ENCODE results near the gene ITIH5. TPM values are rescaled to one million over a fixed set of nuclear protein-coding genes. Genes with fewer than 3 reads are reported as not detected.

ITIH5 gene
- total and polyA plus RNA-seq, 2 donors (not counting 1 experiment from before 2014, with no cell fraction given), result 0.22 to 12.4 TPM

GRCh38 chr10:7651853-7652470 is 14.8 kb downstream of the ITIH5 start:
- DNase-seq (ENCODE audit: low read depth in 2 of 2), result no peak
- Histone ChIP-seq H2AFZ (ENCODE audit: low read length) (no peak overlapping the region), H3K36me3 (ENCODE audit: control insufficient read depth, insufficient read depth, low read length) (no peaks in the 10 kb centered on the region), H3K79me2 (ENCODE audit: control insufficient read depth, insufficient read depth, low read length) (no peaks in the 10 kb centered on the region), H3K27me3 (ENCODE audit: control insufficient read depth, insufficient read depth, low read length) (no peaks in the 10 kb centered on the region), H3K4me1 (ENCODE audit: control insufficient read depth, extremely low read depth, insufficient read depth, low read length) (no peaks in the 10 kb centered on the region), H3K4me3 (replicated peaks in 1 of 4; ENCODE audit: control extremely low read depth in 1 of 4, insufficient read depth in 1 of 4, low read depth in 3 of 4, low read length in 4 of 4) (no peak overlapping the region), H4K20me1 (ENCODE audit: control insufficient read depth, extremely low read depth, insufficient read depth, low read length) (no peaks in the 10 kb centered on the region), H3K9ac (ENCODE audit: insufficient read depth, low read length) (no peak overlapping the region), H3K9me3 (ENCODE audit: control insufficient read depth, insufficient read depth, low read depth, low read length) (no peaks in the 10 kb centered on the region), H3K27ac (ENCODE audit: insufficient read depth, low read length) (no peak overlapping the region), H3K4me2 (ENCODE audit: extremely low read depth, insufficient read depth, low read length) (no peak overlapping the region)
- TF ChIP-seq EZH2 (IDR thresholded peaks at IDR 0.05; ENCODE audit: low read length, missing control alignments), result no peak
- TF ChIP-seq, protein P1, sequence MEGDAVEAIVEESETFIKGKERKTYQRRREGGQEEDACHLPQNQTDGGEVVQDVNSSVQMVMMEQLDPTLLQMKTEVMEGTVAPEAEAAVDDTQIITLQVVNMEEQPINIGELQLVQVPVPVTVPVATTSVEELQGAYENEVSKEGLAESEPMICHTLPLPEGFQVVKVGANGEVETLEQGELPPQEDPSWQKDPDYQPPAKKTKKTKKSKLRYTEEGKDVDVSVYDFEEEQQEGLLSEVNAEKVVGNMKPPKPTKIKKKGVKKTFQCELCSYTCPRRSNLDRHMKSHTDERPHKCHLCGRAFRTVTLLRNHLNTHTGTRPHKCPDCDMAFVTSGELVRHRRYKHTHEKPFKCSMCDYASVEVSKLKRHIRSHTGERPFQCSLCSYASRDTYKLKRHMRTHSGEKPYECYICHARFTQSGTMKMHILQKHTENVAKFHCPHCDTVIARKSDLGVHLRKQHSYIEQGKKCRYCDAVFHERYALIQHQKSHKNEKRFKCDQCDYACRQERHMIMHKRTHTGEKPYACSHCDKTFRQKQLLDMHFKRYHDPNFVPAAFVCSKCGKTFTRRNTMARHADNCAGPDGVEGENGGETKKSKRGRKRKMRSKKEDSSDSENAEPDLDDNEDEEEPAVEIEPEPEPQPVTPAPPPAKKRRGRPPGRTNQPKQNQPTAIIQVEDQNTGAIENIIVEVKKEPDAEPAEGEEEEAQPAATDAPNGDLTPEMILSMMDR (conservative IDR thresholded peaks at IDR 0.05 in 1 of 2, IDR thresholded peaks at IDR 0.05 in 1 of 2; ENCODE audit: low read depth in 1 of 2, low read length in 2 of 2), result no peak

DNA sequence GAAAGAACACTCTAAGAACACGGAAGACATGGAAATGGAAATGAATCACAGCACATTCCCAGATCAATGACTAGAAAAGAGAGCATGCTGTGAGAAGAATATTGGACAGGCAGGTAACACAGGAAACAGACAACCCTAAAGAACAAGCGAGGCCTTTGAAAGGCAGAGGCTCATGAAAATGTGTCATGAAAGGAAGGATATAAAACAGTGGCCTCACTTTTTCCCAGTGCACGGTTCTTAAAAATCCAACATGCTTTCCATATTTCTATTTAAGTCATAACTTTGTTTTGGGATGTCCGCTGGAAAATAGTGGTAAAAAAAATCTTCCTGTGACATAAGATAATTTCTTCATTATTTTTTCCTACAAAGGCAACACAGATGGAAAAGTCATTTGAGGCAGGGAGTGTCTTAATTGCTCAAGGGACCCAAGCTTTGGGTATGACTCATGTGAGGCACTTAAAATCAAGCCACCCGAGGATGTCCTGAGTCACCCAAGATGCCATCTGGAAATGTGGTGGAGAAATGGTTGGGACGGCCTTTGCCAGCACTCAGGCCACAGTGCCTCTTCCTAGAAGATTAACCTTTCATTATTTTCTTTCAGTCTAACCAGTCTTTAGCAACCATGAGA is 17.0 kb downstream of the ITIH5 start:
- Histone ChIP-seq H3K4me1 (ENCODE audit: control insufficient read depth, extremely low read depth, insufficient read depth, low read length) (no peaks in the 10 kb centered on the region), H3K4me2 (ENCODE audit: extremely low read depth, insufficient read depth, low read length) (no peak overlapping the region), H3K36me3 (ENCODE audit: control insufficient read depth, insufficient read depth, low read length) (no peaks in the 10 kb centered on the region), H3K4me3 (replicated peaks in 1 of 4; ENCODE audit: control extremely low read depth in 1 of 4, insufficient read depth in 1 of 4, low read depth in 3 of 4, low read length in 4 of 4) (no peak overlapping the region), H2AFZ (ENCODE audit: low read length) (no peak overlapping the region), H3K27me3 (ENCODE audit: control insufficient read depth, insufficient read depth, low read length) (no peaks in the 10 kb centered on the region), H3K9ac (ENCODE audit: insufficient read depth, low read length) (no peak overlapping the region), H4K20me1 (ENCODE audit: control insufficient read depth, extremely low read depth, insufficient read depth, low read length) (no peaks in the 10 kb centered on the region), H3K9me3 (ENCODE audit: control insufficient read depth, insufficient read depth, low read depth, low read length) (no peaks in the 10 kb centered on the region), H3K27ac (ENCODE audit: insufficient read depth, low read length) (no peak overlapping the region), H3K79me2 (ENCODE audit: control insufficient read depth, insufficient read depth, low read length) (no peaks in the 10 kb centered on the region)
- DNase-seq (ENCODE audit: low read depth in 2 of 2), result no peak
- TF ChIP-seq, protein P1 (conservative IDR thresholded peaks at IDR 0.05 in 1 of 2, IDR thresholded peaks at IDR 0.05 in 1 of 2; ENCODE audit: low read depth in 1 of 2, low read length in 2 of 2), result no peak
- TF ChIP-seq EZH2 (IDR thresholded peaks at IDR 0.05; ENCODE audit: low read length, missing control alignments), result no peak

- TF ChIP-seq, protein P1 (conservative IDR thresholded peaks at IDR 0.05 in 1 of 2, IDR thresholded peaks at IDR 0.05 in 1 of 2; ENCODE audit: low read depth in 1 of 2, low read length in 2 of 2), result no peak
- no peak for TF ChIP-seq EZH2 (IDR thresholded peaks at IDR 0.05; ENCODE audit: low read length, missing control alignments)
- Histone ChIP-seq H3K27ac (ENCODE audit: insufficient read depth, low read length) (no peak overlapping the region), H2AFZ (ENCODE audit: low read length) (no peak overlapping the region), H3K9me3 (ENCODE audit: control insufficient read depth, insufficient read depth, low read depth, low read length) (no peaks in the 10 kb centered on the region), H3K36me3 (ENCODE audit: control insufficient read depth, insufficient read depth, low read length) (no peaks in the 10 kb centered on the region), H3K9ac (ENCODE audit: insufficient read depth, low read length) (no peak overlapping the region), H3K4me1 (ENCODE audit: control insufficient read depth, extremely low read depth, insufficient read depth, low read length) (no peaks in the 10 kb centered on the region), H3K4me2 (ENCODE audit: extremely low read depth, insufficient read depth, low read length) (no peak overlapping the region), H3K79me2 (ENCODE audit: control insufficient read depth, insufficient read depth, low read length) (no peaks in the 10 kb centered on the region), H3K4me3 (replicated peaks in 1 of 4; ENCODE audit: control extremely low read depth in 1 of 4, insufficient read depth in 1 of 4, low read depth in 3 of 4, low read length in 4 of 4) (no peak overlapping the region), H3K27me3 (ENCODE audit: control insufficient read depth, insufficient read depth, low read length) (no peaks in the 10 kb centered on the region), H4K20me1 (ENCODE audit: control insufficient read depth, extremely low read depth, insufficient read depth, low read length) (no peaks in the 10 kb centered on the region)
- no peak for DNase-seq (ENCODE audit: low read depth in 2 of 2)
Measured at GRCh38 chr10:7647062-7647664, 19.6 kb downstream of the ITIH5 start.

Data from fibroblast of lung (primary cell).